ENCODE data around the gene MYOCD. TPM values are rescaled to one million over a fixed set of nuclear protein-coding genes. Genes with fewer than 3 reads are reported as not detected.
A peak's percentile ranks its signal among the peaks of the same experiment; 100 is the strongest.

The MYOCD gene
- total and polyA plus RNA-seq, 9 donors, result 2.3 to 44.4 (median 9.1) TPM

- 79 to 90% (median 88%) methylated on average over 3 of the region's 3 CpGs for WGBS, 3 donors
- TF ChIP-seq EP300 (IDR thresholded peaks at IDR 0.05) (no peak), POLR2A (IDR thresholded peaks at IDR 0.05) (no peak)
- TF ChIP-seq, protein P1, sequence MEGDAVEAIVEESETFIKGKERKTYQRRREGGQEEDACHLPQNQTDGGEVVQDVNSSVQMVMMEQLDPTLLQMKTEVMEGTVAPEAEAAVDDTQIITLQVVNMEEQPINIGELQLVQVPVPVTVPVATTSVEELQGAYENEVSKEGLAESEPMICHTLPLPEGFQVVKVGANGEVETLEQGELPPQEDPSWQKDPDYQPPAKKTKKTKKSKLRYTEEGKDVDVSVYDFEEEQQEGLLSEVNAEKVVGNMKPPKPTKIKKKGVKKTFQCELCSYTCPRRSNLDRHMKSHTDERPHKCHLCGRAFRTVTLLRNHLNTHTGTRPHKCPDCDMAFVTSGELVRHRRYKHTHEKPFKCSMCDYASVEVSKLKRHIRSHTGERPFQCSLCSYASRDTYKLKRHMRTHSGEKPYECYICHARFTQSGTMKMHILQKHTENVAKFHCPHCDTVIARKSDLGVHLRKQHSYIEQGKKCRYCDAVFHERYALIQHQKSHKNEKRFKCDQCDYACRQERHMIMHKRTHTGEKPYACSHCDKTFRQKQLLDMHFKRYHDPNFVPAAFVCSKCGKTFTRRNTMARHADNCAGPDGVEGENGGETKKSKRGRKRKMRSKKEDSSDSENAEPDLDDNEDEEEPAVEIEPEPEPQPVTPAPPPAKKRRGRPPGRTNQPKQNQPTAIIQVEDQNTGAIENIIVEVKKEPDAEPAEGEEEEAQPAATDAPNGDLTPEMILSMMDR (IDR thresholded peaks at IDR 0.05), result no peak
- DNase-seq, result no peak
- Histone ChIP-seq H3K4me1 (ENCODE audit: insufficient read depth) (peaks cover 16% of the 10 kb centered on the region), H3K27me3 (no peaks in the 10 kb centered on the region), H3K4me3 (no peak overlapping the region), H3K27ac (no peak overlapping the region), H3K36me3 (no peaks in the 10 kb centered on the region), H3K9me3 (no peaks in the 10 kb centered on the region)
- intact Hi-C loops (cut with DNase I), result no loop called here
These were observed 41.5 kb upstream of the MYOCD start for GRCh38 chr17:12624211-12624610.

- no peaks in the 10 kb centered on the region for H3K27me3 ChIP-seq
- DNase-seq, result no peak
- intact Hi-C loops (cut with DNase I), result no loop called here
- no peak overlapping the region for H3K4me3 ChIP-seq
- 91 to 96% (median 95%) methylated on average over 4 of the region's 4 CpGs for WGBS, 3 donors
- peaks cover 13% of the 10 kb centered on the region for H3K4me1 ChIP-seq (ENCODE audit: insufficient read depth)
- H3K27ac ChIP-seq, result no peak overlapping the region
- TF ChIP-seq, protein P1 (IDR thresholded peaks at IDR 0.05), result no peak
- TF ChIP-seq POLR2A (IDR thresholded peaks at IDR 0.05) (no peak), EP300 (IDR thresholded peaks at IDR 0.05) (no peak)
- H3K9me3 ChIP-seq, result no peaks in the 10 kb centered on the region
- H3K36me3 ChIP-seq, result no peaks in the 10 kb centered on the region
These were observed 40.6 kb upstream of the MYOCD start for GRCh38 chr17:12625092-12625491.

DNA sequence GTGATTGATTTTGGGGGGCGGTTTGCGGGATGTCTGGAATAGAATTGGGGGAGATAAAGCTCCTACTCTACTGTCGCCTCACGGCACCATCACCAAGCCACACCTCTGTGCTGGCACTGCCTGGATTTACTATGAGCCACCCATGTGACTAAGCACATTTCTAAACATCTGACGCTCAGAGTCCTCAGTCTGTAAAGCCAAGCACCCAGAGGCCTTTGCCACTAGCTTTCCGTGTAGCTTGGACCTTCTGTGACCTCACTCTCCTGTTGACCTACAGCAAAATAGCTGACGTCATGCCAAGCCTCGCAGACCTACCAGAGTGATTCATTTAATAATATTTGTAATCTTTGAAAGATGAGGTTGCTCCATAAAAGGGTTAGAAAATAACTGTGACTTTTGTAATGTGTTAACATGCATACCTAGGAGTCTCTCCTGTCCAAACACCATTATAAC lies 38.5 kb upstream of the MYOCD start:
- DNase-seq, result peak; percentile 45 to 71 (median 69)

DNA sequence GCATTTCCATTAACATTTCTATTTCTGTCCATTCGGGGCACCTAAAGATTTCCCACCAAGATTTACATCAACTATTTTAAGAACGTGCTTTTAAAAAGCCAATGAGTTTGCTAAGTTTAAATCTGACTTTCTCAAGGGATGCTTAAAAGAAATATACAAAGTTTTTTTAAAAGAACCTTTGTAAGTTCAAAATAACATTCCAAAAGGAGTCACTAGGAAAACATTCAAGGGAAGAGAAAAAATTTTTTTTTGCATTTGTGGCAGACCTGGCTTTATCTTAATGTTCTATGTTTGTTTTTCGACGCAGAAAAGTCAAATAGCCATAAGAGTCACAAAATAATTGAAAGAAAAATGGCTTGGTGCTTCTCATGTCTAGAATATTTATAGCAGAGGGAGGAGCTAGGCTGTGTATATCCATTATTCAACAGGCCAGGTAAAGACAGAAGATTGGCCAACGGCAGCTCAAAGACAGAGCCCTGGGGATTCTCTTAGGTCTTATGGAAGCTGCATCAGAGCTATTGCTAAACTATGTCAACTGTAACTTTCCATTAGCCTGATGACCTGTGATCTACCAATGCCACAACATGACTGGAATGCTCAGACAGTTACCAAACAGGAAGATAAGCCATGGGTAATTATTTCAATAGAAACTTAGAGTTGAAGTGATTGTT lies 37.8 kb upstream of the MYOCD start:
- intact Hi-C loops (cut with DNase I), result no loop called here
- H3K27me3 ChIP-seq, result no peaks in the 10 kb centered on the region
- H3K27ac ChIP-seq, result peak overlapping the region in 1 of 2 donors; percentile 25
- no peaks in the 10 kb centered on the region for H3K36me3 ChIP-seq
- 25 to 42% (median 32%) methylated on average over 5 of the region's 5 CpGs for WGBS, 3 donors
- no peak for DNase-seq
- peaks cover 11% of the 10 kb centered on the region for H3K4me1 ChIP-seq (ENCODE audit: insufficient read depth)
- TF ChIP-seq POLR2A (IDR thresholded peaks at IDR 0.05) (no peak), EP300 (IDR thresholded peaks at IDR 0.05) (no peak)
- TF ChIP-seq, protein P1 (IDR thresholded peaks at IDR 0.05), result no peak
- no peaks in the 10 kb centered on the region for H3K9me3 ChIP-seq
- no peak overlapping the region for H3K4me3 ChIP-seq

More for the DNA sequence above, 38.5 kb upstream of the MYOCD start:
- Histone ChIP-seq H3K4me1 (ENCODE audit: insufficient read depth) (peaks cover 11% of the 10 kb centered on the region), H3K4me3 (no peak overlapping the region), H3K27me3 (no peaks in the 10 kb centered on the region), H3K9me3 (no peaks in the 10 kb centered on the region), H3K27ac (peak overlapping the region in 1 of 2 donors; percentile 25), H3K36me3 (no peaks in the 10 kb centered on the region)
- intact Hi-C loops (cut with DNase I), result no loop called here
- WGBS, 3 donors, result 37 to 44% (median 38%) methylated on average over 8 of the region's 8 CpGs
- no peak for TF ChIP-seq EP300 (IDR thresholded peaks at IDR 0.05)
- TF ChIP-seq POLR2A (IDR thresholded peaks at IDR 0.05), result no peak
- TF ChIP-seq, protein P1 (IDR thresholded peaks at IDR 0.05), result no peak

Measured in ovary (tissue), 9 donors.